GM21723 (cell line): ENCODE measurements around the gene SDC3.

ENCODE experiments used
- ATAC-seq: cut with Tn5 transposase; IDR thresholded peaks from one replicate; pipeline ENCODE4 v1.9.1; 2021; ENCODE audit warnings: mild to moderate bottlenecking, moderate library complexity; ENCODE audit not compliant: unreplicated experiment

Gene SDC3

GRCh38 chr1:30905916-30906620, 2.5 kb downstream of the SDC3 start:
- no peak for ATAC-seq

GRCh38 chr1:30905403-30905802, 3.2 kb downstream of the SDC3 start:
- ATAC-seq, result no peak

GRCh38 chr1:30904962-30905335, 3.6 kb downstream of the SDC3 start:
- no peak for ATAC-seq

GRCh38 chr1:30904191-30904961, 4.2 kb downstream of the SDC3 start:
- ATAC-seq, result no peak

GRCh38 chr1:30903343-30904034, 5.1 kb downstream of the SDC3 start:
- ATAC-seq, result no peak

- ATAC-seq, result no peak
These were observed 5.8 kb downstream of the SDC3 start for GRCh38 chr1:30902593-30903290.

- no peak for ATAC-seq
These were observed 6.6 kb downstream of the SDC3 start for GRCh38 chr1:30901798-30902581.

- ATAC-seq, result no peak
These were observed 7.5 kb downstream of the SDC3 start for GRCh38 chr1:30900931-30901560.

- no peak for ATAC-seq
These were observed 8.1 kb downstream of the SDC3 start for GRCh38 chr1:30900486-30900885.

- ATAC-seq, result no peak
These were observed 8.8 kb downstream of the SDC3 start for GRCh38 chr1:30899577-30900389.

- no peak for ATAC-seq
These were observed 10.3 kb downstream of the SDC3 start for GRCh38 chr1:30898031-30898815.

GRCh38 chr1:30896905-30897304, 11.7 kb downstream of the SDC3 start:
- no peak for ATAC-seq

GRCh38 chr1:30895944-30896660, 12.5 kb downstream of the SDC3 start:
- no peak for ATAC-seq

GRCh38 chr1:30895382-30895943, 13.1 kb downstream of the SDC3 start:
- no peak for ATAC-seq

- ATAC-seq, result no peak
These were observed 14.0 kb downstream of the SDC3 start for GRCh38 chr1:30894508-30894973.

GRCh38 chr1:30893776-30894507, 14.6 kb downstream of the SDC3 start:
- no peak for ATAC-seq

GRCh38 chr1:30892671-30893073, 15.9 kb downstream of the SDC3 start:
- no peak for ATAC-seq
